Activated CD8-positive, alpha-beta memory T cell treated with anti-CD3 and anti-CD28 coated beads, Interleukin-2, amount 50 U/mL, for 4 hours (primary cell): Measurements from ENCODE around the gene CAMK1D.
"Not testable (repeated sequence)": the region's sequence is repeated elsewhere in the genome, so short reads cannot be mapped to it uniquely, and the experiment has no call there.

Experiments used
- DNase-seq: peaks from one replicate; pipeline ENCODE4 v3.0.0-alpha.2; 2020

CAMK1D gene

DNA sequence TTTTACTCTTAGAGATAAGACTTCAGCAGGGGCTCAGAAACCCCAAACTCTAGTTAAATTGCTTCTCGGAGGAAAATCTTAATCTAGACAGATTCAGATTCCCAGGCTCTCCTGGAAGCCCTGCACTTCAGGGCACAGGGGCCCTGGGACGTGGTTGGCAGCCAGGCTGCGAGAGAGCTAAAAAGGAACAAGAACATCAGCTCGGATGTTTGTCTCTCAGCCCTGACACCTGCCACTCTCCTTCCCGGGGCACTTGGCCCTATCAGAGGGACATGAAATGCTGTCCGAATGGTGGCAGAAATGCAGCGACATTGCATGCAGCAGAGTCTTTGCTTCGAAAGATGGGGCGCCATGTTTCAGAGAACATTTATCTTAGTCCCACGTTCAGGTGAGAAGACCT lies 485.4 kb downstream of the CAMK1D start:
- no peak for DNase-seq

GRCh38 chr10:12835709-12836108 lies 486.4 kb downstream of the CAMK1D start:
- DNase-seq, result no peak

DNA sequence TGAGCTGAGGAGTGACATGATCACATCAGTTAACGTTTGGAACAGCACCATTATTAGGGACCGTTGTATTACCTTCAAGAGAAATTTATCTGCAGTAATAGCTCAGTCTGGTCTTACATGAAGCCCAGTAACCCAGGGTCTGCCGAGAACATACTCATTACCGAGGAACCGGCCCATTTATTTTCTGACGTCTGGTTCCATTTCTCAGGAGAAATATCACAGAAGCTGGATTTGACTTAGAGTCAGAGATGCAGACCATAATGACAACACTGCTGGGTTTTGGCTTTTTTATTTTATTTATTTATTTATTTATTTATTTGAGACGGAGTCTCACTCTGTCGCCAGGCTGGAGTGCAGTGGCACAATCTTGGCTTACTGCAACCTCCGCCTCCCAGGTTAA lies 489.0 kb downstream of the CAMK1D start:
- DNase-seq, result no peak

GRCh38 chr10:12838995-12839927 lies 489.9 kb downstream of the CAMK1D start:
- no peak for DNase-seq

DNA sequence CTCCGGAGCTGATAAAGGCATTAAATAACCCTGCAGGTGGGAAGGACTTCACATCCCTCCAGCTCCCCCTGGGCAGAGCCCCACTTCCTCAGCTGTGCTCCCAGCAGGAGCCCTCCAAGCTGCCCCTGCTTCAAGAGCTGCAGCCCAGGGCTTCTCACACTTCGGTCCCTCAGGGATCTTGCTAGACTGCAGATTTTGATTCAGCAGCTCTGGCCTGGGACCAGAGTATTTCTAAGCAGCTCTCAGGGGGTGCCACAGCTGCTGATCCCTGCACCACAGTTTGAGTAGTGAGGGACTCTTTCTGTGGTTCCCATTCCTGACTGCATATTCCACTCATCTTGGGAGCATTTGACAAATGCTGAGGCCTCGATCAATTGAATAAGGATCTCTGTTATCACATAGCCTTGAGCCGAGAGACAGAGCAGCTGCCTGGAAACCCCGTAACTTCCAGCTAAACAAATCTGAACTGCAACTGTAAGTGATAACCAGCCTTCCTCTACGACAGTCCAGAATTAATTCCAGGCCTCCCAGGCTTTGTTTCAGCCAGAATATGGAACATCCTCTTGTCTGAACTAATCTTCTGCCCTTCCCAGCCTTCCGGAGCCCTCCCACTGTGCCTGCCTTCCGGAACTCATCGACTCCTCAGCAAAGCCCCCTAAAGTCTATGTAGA lies 490.7 kb downstream of the CAMK1D start:
- DNase-seq, result no peak

GRCh38 chr10:12841426-12841825 lies 492.1 kb downstream of the CAMK1D start:
- no peak for DNase-seq

DNA sequence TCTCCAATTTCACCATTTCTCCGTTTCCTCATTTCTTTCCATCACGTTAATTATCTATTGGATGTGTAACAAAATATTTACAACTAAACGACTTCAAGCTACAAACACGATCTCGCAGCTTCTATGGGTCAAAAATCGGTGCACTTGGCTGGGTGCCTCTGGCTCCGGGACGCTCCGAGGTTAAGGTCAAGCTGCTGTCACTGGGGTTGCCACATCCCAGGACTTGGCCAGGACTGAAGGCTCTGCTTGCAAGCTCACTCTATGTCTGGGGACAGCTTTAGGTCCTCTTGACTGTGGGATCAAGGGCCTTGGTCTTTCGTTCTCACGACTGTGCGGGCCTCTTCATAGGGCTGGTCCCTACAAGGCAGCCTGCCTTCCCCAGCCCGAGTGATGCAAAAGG lies 492.5 kb downstream of the CAMK1D start:
- DNase-seq, result no peak

DNA sequence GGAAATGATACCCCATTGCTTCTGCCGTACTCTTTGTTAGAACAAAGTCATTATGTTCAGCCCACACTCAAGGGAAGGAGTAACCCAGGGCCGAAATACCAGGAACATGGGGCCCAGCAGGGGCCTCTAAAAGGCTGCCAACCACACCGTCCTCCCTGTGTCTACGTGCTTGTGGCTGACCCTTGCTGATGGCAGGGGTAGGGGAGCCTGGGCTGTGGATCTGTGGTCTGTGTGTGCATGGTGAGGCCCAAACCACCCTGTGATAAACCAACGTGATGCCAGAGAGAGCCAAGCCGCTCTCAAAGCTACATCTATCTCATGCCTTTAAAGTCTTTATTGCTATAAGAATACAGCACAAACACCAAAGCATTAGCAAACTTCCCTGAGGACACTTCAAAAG lies 493.0 kb downstream of the CAMK1D start:
- no peak for DNase-seq

DNA sequence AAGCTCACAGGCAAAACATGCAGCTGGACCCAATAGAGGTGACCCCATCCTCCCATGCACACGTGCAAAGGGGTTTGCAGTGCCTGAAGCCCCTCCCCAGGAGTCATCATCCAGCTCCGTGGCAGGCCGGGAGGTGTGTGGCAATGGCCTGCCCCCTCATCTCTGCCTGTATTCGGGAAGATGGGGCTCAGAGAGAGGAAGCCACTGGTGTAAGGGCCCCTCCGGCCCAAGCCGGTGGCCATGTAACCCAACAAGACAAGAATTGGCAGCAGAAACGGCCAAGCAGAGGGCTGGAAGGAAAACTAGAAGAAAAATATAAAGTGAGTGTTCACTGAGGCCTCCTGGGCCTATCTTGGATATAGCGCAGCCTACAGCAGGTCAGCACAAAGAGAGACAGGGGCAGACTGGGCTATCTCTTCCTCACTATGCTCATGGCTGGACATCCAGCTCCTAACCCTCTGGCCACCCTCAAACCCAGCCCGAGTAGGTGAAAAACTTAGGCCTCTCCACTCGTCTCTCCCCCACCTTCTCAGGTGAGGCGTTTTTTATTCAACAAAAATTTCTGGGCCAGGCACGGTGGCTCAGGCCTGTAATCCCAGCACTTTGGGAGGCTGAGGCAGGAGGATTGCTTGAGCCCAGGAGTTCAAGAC lies 494.1 kb downstream of the CAMK1D start:
- no peak for DNase-seq

DNA sequence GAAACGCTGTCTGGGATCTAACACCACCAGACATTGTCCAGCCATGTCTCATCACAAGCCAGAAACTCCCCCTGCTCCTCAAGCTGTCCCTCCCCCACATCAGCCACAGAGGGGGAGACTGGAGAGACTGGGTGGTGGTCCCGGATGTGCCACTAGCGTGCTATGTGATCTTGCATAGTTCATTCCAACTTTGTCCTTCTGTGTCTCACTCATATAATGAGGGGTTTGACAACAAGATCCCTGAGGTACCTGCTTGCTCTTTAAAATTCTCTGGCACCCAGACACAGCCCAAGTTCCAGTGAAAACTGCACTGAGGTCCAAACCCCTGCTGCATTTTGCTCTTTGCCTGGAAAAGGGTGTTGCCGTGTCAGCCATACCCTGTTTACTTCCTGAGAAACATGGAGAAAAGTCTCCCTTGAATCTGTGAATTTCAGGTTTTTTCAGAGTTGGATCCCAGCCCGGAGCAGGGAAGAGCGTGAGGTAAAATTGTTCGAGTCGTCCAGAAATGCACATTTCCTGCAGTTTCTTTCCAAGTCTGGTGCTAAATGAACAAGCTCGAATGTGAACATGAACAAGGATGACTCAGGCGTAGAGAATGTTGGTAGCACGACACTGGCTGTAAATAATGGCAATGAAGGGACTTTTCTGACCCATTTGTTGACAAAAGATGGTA lies 495.6 kb downstream of the CAMK1D start:
- no peak for DNase-seq

DNA sequence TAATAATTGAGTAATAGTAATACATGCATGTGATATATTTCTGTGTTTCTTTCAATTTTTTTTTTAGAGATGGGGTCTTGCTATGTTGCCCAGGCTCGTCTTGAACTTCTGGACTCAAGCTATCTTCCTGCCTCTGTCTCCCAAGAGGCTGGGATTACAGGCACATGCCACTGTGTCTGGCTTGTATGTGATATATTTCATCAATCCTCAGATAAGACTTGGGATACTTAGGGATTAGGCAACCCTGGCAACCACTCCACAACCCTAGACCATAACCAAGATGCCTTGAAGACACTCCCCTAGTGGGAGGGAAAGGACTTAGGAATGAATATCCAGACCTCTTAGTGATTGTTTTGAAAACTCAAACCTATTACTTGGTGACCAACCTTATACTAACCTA lies 497.4 kb downstream of the CAMK1D start:
- no peak for DNase-seq

DNA sequence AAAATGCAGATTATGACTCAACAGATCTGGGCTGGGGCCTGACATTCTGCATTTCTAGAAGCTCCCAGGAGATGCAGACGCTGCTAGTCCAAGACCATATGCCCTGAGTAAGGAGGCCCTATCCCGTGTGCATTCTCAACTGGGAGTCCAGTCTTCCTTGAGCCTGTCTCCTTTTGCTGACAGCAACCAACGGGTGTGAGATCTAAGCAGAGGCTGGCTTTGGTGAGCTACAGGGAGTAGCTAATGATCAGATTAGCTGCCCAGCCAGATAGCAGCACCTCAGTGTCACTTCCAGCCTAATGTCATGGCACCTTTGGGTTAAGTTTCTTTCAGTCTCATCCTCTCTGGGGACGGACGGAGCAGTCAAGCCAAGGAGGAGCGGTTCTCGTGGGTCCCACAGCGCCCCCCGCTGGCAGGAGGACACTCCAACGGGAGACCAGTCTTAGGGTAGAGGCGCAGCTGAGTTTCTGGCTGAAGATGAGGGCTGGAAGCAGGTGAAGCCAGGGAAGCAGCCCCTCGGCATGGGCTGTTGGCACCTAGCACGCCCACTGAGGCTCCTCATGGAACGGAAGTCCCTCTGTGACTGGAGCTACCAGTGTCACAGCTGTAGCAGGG lies 498.1 kb downstream of the CAMK1D start:
- no peak for DNase-seq

DNA sequence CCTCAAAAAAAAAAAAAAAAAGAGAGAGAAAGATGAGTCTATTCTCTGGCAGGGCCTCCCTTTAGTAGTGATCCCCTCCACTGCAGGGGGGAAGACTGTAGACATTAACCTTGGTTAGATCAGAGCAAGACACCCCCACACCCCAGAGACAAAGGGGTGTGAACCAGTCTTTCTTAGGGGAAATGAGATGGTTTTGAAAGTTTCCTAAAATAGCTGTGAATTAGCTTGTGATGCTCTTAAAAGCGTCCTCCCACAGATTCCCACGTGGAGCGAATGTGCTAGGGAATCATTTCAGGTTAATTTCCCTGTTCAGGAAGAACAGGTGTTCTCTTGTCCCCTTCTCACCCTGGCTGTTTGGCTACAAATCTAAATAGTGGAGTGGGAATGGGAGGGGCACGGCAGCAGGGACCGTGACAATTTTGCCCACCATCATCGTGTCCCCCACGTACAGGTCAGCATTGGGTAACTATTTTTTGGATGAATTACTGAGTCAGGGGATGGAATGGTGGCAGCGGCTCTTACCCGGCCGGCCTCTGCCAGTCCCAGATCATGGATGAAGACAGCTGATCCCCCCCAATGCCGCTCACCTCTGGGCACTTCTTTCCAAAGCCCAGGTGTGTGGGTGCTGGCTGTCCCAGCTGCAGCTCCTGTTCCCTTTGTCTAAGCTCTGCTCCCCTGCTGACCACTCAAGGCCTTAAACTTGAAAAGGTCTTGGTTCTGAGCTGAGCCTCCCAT lies 499.3 kb downstream of the CAMK1D start:
- DNase-seq, result no peak

DNA sequence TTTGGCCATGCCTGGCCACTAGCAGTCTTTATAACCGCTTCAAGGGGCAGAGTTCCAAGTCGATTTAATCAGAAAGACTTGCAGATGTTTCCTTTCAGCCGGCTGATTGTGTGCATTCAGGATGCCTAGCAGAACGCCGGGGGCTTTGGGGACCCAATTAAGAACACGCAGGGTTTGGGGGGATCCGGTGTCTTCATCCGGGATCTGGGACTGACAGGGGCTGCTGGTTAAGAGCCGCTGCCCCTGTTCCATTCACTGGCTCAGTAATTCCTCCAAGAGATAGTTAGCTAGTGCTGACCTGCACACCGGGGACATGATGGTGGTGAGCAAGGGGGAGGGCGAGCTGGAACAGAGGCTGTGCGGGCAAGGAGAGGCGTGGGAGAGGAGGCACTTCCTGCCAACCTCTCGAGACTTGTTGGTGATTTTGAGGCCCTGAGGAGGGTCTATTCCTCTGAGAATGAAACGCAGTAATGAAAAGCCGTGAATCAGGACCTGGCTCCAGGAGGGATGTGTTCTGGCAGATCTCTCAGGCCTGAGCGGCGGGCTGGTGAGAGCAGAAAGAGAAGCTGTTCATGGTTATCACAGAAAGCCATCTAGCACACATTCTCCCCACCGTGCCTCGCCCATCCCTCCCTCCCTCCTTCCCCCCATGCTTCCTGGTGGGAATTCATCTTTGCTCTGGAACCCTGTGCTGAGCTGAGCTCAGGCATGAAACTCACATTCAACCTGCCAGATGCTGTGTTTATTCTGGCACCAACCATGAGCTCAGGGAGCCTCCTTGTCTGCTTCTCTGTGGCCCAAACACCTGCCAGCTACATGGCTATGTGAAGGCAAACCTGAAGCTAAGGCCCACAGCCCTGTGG lies 500.2 kb downstream of the CAMK1D start:
- no peak for DNase-seq

DNA sequence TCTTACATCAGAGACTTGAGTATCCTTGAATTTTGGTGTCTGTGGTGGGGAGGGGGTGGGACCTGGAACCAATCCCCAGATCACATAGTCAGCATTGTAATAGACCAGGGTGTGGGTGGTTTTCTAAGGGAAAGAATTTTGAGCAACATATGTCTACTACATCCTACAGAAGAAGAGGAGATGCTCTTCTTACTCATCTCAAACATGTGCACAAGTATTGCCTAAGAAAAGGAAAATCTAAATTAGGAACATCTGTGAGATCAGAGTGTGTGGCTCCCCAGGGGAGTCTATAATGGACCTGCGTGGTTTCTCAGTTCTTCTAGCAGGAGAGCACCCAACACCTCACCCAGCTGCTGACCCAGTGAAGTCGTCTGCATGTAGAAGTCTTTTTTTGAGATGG lies 503.3 kb downstream of the CAMK1D start:
- DNase-seq, result no peak

- DNase-seq, result no peak
These were observed 505.6 kb downstream of the CAMK1D start for GRCh38 chr10:12854988-12855387.

DNA sequence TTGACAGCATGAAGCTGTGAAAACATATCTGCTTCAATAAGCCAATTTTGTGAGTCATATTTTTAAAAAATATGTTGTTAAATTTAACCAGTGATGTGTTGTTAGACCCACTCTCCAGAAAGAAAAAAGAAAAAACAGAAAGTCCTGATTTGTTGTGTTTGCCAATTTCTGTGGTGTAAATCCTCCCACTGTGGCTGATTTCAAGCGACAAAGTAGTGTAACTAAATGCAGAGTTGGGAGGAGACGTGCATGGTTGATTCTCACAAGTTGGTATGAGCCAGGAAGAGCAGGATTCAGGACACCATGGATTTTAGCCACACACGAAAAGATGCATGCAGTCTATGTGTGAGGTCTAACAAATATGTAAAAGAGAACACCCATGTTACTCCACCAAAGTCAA lies 513.1 kb downstream of the CAMK1D start:
- no peak for DNase-seq

- not testable (repeated sequence) for DNase-seq
These were observed 516.2 kb downstream of the CAMK1D start for GRCh38 chr10:12865515-12865914.

DNA sequence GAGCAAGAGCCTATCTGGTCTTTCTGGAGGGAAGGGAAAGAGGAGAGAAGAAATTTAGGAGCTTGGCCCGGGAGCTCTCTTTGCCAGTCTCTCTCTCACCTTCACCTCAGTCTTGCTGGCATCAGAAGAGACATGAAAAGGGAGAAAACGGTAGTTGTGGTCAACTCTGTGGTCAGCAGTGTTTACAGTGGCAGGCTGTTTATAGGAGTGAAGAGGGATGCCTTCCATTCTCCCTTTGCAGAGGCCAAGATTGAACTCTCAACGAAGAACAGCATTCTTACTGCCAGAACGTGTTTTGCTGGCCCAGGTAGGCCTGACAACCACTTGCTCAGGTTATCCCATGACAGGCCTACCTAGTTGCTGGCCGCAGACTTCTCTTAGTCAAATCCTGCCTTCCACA lies 518.9 kb downstream of the CAMK1D start:
- DNase-seq, result no peak

DNA sequence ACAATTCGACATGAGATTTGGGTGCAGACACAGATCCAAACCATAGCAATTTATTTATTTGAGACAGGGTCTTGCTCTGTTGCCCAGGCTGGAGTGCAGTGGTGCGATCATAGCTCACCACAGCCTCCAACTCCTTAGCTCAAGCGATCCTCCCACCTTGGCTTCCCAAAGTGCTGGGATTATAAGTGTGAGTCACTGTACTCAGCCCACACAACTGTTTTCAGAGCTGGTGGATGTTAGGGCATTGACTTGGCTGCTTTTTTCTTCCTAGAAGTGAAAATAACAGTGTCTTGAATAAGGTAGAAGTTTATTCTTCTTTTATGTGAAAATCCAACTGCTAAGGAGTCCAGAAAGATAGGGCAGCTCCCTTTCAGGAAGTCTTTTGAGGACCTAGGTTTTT lies 520.1 kb downstream of the CAMK1D start:
- DNase-seq, result no peak

GRCh38 chr10:12872577-12872976 lies 523.2 kb downstream of the CAMK1D start:
- DNase-seq, result no peak
